HFFc6 (cell line): ENCODE results near the gene MAD1L1. TPM values are rescaled to one million over a fixed set of nuclear protein-coding genes. Genes with fewer than 3 reads are reported as not detected.

Source experiments
- DNase-seq: peaks from one replicate; pipeline ENCODE4 v3.0.0-alpha.2; 2018
- H3K27ac Mint-ChIP-seq: 2 replicates; pipeline ENCODE4 v1.8.0; 2020; ENCODE audit warnings: mild to moderate bottlenecking, mixed read lengths
- H3K27me3 Mint-ChIP-seq: 2 replicates; pipeline ENCODE4 v1.8.0; 2021; ENCODE audit warnings: mild to moderate bottlenecking, moderate library complexity, mixed read lengths; ENCODE audit not compliant: insufficient read depth
- H3K36me3 Mint-ChIP-seq: 2 replicates; pipeline ENCODE4 v1.8.0; 2021; ENCODE audit warnings: low read depth, mixed read lengths
- H3K4me1 Mint-ChIP-seq: 2 replicates; pipeline ENCODE4 v1.8.0; 2020; ENCODE audit warnings: low read depth, mixed read lengths
- H3K4me3 Mint-ChIP-seq: 2 replicates; pipeline ENCODE4 v1.8.0; 2020; ENCODE audit warnings: mild to moderate bottlenecking, moderate library complexity, mixed read lengths
- H3K9me3 Mint-ChIP-seq: 2 replicates; pipeline ENCODE4 v1.8.0; 2020; ENCODE audit warnings: mild to moderate bottlenecking, mixed read lengths
- total RNA-seq, 6 experiments: library from RNA; stranded (reverse); fragmentation: NEBNext Ultra II Directional; extraction: Animal tissue kit (Norgen Biotek cat#: 25700); gene quantifications; 2 replicates in 1 of 6; 3 replicates in 5 of 6; pipeline ENCODE4 v1.2.3, GENCODE V29; 2021
- TF ChIP-seq, protein P1 (sequence below): fragments of 200-600 bp; sonication (generic); IDR thresholded peaks from 2 replicates; pipeline ENCODE4 v1.5.0; 2021; ENCODE audit warnings: antibody characterized with exemption, mild to moderate bottlenecking

MAD1L1 gene
- total RNA-seq, 6 experiments from 2014 or later = 34.6 to 44.8 (median 40.2) TPM

- DNase-seq = no peak
- no peaks in the 10 kb centered on the region for H3K9me3 Mint-ChIP-seq
- peaks cover 25% of the 10 kb centered on the region for H3K36me3 Mint-ChIP-seq
- TF ChIP-seq, protein P1, sequence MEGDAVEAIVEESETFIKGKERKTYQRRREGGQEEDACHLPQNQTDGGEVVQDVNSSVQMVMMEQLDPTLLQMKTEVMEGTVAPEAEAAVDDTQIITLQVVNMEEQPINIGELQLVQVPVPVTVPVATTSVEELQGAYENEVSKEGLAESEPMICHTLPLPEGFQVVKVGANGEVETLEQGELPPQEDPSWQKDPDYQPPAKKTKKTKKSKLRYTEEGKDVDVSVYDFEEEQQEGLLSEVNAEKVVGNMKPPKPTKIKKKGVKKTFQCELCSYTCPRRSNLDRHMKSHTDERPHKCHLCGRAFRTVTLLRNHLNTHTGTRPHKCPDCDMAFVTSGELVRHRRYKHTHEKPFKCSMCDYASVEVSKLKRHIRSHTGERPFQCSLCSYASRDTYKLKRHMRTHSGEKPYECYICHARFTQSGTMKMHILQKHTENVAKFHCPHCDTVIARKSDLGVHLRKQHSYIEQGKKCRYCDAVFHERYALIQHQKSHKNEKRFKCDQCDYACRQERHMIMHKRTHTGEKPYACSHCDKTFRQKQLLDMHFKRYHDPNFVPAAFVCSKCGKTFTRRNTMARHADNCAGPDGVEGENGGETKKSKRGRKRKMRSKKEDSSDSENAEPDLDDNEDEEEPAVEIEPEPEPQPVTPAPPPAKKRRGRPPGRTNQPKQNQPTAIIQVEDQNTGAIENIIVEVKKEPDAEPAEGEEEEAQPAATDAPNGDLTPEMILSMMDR = no peak
- H3K27me3 Mint-ChIP-seq = peaks cover 2% of the 10 kb centered on the region
- H3K27ac Mint-ChIP-seq = no peak overlapping the region
- H3K4me3 Mint-ChIP-seq = no peak overlapping the region
- H3K4me1 Mint-ChIP-seq = no peaks in the 10 kb centered on the region
Measured at GRCh38 chr7:2213551-2214215, 19.1 kb downstream of the MAD1L1 start.

DNA sequence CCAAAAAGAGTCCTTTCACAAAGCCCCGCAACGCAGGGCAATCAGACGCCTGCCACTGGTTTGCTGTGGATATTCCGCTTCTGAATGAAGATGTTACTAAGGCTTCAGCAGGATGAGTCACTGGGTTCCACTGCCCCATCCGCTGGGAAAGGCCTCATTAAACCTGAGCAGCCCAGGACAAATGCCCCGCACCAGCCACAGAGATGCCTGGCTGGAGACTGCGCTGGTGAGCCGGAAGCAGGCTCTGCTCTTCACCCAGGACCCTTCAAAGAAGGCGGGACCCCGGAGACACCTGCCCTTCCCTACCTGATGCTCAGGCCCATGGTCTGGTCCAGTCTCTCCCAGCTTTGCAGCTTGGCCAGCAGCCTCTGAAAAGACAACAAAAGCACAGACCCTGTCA, 19.8 kb downstream of the MAD1L1 start:
- Mint-ChIP-seq H3K27ac (no peak overlapping the region), H3K9me3 (no peaks in the 10 kb centered on the region), H3K27me3 (peaks cover 2% of the 10 kb centered on the region), H3K4me1 (no peaks in the 10 kb centered on the region), H3K4me3 (no peak overlapping the region), H3K36me3 (peaks cover 25% of the 10 kb centered on the region)
- TF ChIP-seq, protein P1 = no peak
- DNase-seq = no peak

DNA sequence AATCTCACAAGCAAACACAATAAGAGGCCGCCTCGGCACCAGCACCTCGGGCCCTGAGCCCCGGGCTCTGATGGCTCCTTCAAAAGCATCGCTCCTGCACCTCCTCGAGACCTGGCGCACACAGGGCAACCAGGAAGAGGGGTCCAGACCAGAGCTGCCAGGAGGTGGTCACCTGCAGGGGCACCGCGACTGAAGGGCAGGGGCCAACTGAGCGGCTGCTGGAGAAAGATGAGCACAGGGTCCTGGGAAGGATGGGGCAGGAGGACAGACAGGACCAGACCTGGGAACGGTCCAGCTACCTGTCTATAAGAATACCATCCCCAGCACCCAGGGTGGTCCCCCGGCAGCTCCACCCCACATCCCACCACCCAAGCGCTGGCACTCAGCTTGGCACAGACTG, 20.8 kb downstream of the MAD1L1 start:
- Mint-ChIP-seq H3K27me3 (peaks cover 2% of the 10 kb centered on the region), H3K27ac (no peak overlapping the region), H3K4me1 (no peaks in the 10 kb centered on the region), H3K4me3 (no peak overlapping the region), H3K36me3 (peaks cover 23% of the 10 kb centered on the region), H3K9me3 (no peaks in the 10 kb centered on the region)
- TF ChIP-seq, protein P1 = no peak
- no peak for DNase-seq

DNA sequence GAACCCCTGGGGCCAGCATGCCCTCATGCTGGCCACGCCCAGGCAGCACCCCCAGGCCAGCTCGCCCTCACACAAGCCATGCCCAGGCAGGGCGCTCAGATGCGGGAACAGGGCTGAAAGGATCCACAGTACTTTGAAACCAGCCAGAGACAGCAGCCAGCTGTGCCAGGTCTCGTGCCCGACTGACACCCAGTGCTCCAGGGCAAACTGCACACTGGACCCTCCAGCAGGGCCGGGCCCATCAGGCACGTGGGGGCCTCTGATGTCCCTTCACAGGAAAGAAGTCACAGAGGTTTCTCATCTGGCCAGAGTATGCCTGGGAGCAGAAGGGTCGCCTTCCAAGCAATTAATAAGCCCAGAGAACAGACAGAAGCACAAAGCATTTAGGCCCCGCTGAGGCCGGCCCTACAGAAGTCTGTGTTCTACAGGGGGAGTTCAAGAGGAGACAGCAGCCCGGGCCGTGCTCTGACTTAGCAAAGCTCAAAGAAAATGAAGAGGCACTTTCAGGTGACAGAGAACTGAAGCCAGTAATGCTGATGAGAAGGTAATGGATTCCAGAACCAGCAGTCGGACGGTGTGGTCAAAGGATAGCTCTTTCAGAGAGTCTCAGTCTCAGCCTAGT, 21.4 kb downstream of the MAD1L1 start:
- Mint-ChIP-seq H3K36me3 (peaks cover 22% of the 10 kb centered on the region), H3K9me3 (no peaks in the 10 kb centered on the region), H3K27ac (no peak overlapping the region), H3K4me3 (no peak overlapping the region), H3K4me1 (no peaks in the 10 kb centered on the region), H3K27me3 (peaks cover 2% of the 10 kb centered on the region)
- TF ChIP-seq, protein P1 = no peak
- DNase-seq = no peak

GRCh38 chr7:2210551-2211258, 22.0 kb downstream of the MAD1L1 start:
- DNase-seq = no peak
- Mint-ChIP-seq H3K27ac (no peak overlapping the region), H3K36me3 (peaks cover 17% of the 10 kb centered on the region), H3K4me3 (no peak overlapping the region), H3K4me1 (peaks cover under 1% of the 10 kb centered on the region; the same call in 1 of the 2 replicates), H3K27me3 (no peaks in the 10 kb centered on the region; the same call in 1 of the 2 replicates), H3K9me3 (no peaks in the 10 kb centered on the region)
- TF ChIP-seq, protein P1 = no peak
